ENCODE measurements around the gene CCIN.

CCIN gene

DNA sequence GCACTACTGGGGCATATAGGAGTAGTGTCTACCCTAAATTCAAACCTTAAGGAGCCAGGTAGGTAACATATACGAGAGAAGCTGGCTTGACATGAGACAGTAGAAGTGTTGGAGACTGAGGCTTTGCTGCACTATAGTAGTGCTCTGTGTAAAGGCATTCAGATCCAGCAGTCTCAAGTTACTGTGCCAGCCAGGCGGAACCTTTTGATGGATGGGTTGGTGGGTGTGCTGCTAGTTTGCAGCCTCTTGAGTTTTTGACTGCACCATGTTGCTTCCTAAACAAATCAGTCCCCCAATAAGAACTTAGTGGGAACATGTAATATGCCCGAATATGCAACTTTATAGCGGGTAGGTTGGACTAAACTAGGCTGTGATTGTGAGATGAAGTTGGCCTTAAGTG, 23.0 kb downstream of the CCIN start:
- no peak for DNase-seq

DNA sequence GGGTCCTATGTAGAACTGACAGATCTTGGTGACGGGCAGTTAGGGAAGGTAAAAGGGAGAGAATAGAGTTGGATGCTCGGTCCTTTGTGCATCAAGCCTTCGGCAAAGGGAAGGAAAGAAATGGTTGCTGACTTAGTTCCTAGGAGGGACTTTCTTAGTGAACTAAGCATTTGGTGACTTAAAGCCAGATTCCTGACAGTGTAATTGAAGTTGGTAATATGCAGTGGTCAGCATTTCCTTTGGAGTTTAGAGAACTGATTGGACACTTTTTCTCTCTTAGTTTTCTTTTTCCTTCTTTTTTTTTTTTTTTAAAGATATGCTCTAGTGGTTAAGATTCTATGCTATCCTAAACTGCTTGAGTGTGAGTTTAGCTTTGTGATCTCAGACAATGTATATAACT, 23.8 kb downstream of the CCIN start:
- no peak for DNase-seq

- no peak for DNase-seq
Measured at GRCh38 chr9:36194326-36195000, 25.3 kb downstream of the CCIN start.

GRCh38 chr9:36204906-36205547, 35.8 kb downstream of the CCIN start:
- DNase-seq, result no peak

DNA sequence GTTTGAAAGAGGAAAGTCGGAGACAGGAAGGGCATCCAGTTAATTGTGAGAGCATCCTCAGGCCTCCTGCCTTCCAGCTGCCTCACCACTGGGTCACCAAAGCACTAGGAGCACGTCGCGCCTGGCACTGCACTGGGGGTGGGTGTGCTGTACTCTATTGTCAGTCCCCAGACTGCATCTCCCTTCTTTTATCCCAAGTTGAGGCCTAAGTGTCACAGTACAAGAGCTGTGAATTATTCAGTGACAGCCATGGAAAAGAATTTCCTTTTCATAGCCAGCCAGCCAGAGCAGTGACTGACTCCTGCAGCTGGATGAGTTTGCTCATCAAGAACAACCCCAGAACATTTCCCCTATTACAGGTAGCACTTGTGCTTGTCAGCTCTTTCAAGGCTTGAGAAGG, 37.8 kb downstream of the CCIN start:
- DNase-seq, result no peak

DNA sequence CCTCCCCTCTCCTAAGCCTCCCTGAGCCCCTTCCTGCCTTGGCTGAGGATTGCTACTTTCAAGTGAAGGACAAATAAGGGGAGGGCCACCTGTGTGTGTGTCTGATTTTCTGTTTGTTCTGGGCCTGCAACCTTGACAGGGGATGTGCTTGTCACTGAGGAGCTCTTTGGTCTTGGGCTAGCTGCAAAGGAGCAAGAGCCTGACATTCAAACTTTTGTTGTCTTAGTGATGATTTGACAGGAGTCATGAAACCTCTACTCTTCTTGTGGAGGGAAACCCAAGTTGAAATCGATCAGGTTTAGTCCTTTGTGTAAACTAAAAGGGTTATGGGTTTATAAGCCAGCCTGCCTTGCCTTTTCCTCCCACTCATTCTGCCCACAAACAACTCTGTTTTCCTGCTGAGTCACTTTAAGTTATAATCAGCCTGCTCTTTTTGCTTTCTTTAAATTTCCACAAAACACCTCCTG, 38.4 kb downstream of the CCIN start:
- DNase-seq, result no peak

DNA sequence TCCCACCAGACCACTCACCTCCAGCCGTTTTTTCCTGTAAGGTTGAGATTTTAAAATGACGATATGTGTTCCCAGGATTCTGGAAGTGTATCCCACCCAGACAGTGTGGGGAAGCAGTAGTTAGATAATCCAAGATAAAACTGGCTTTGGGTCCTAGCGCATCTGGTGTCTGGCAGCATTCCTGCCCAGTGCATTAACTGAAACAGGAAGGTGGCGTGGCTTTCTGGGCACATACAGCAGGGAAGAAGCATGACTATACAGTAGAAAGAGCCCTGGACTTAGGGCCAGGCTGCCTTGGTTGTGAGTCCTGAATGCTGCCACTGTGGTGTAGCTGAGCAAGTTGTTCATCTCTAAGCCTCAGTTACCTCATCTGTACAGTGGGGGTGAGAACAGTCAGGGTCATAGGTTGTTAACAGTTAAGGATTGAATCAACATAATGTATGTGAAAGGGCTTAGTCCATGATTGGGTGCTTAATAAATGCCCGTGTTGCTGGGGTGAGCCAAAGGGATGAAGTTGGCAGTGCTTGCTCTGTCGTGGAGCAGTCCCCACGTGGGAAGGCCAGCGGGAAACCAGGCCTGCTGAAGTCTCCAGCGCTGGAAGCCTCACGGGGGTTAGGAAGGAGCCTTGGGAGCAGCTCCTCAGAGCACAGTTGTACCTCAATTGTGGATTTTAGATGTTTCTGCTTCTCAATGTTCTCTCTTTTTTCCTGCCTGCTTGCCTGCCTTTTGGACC, 39.5 kb downstream of the CCIN start:
- DNase-seq, result no peak

- DNase-seq, result no peak
Measured at GRCh38 chr9:36210722-36211121, 41.5 kb downstream of the CCIN start.

GRCh38 chr9:36211510-36211909, 42.3 kb downstream of the CCIN start:
- DNase-seq, result no peak

- no peak for DNase-seq
Measured at GRCh38 chr9:36213387-36213786, 44.2 kb downstream of the CCIN start.

DNA sequence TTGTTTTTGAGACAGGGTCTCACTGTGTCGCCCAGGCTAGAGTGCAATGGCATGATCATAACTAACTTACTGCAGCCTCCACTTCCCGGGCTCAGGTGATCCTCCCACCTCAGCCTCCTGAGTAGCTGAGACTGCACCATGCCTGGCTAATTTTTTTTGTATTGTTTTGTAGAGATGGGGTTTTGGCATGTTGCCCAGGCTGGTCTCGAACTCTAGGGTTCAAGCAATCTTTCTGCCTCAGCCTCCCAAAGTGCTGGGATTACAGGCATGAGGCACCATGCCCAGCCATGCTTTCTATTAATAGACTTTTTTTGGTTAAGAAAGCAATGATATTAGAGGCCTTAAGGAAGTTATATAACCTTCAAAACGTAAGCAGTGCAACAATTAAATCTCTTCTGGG, 44.8 kb downstream of the CCIN start:
- DNase-seq, result no peak

GRCh38 chr9:36214571-36214970, 45.4 kb downstream of the CCIN start:
- no peak for DNase-seq

DNA sequence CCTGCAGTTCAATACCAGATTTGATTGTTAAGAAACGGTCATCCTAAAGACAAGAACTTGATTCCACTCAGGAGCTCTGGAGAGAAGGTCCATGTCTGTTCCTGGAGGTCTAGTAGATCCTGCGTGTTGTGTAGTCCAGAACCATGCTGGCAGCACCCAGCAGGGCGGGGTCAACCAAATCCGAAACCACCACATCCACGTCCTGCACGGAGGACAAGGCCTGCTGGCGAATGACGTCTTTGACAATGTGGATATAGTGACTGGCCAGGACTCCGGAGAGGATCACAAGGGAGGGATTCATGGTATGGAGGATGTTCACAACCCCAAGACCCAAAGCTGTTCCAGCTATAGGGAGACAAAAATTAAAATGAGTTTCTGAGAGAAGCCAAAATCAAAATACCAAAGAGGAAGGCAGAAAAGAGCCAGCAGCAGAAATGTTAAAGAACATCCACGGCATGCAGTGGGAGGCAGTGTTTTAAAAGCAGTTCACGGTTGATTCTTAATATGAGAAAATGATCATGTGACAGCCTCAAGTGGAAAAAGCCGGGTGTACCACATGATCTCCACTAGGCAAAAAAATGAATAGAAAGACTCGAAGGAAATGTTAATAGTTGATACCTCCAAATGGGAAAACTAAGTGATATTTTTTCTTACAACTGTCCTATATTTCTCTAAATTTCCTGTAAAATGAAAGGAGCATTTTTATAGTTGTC, 48.2 kb downstream of the CCIN start:
- no peak for DNase-seq

GRCh38 chr9:36218011-36218410, 48.8 kb downstream of the CCIN start:
- DNase-seq, result no peak

- no peak for DNase-seq
Measured at GRCh38 chr9:36218411-36218901, 49.3 kb downstream of the CCIN start.

Data from T-helper 9 cell (primary cell).